ENCODE results near the gene NRN1L.

GRCh38 chr16:67909056-67909742 lies 24.5 kb downstream of the NRN1L start:
- no peak for TF ChIP-seq USF1 (IDR thresholded peaks at IDR 0.05)
- TF ChIP-seq FOXM1 (IDR thresholded peaks at IDR 0.05; ENCODE audit: borderline replicate concordance, low read depth), result no peak
- TF ChIP-seq RAD21 (IDR thresholded peaks at IDR 0.05; ENCODE audit: low read depth), result no peak
- TF ChIP-seq MAX (IDR thresholded peaks at IDR 0.05), result no peak
- TF ChIP-seq TAF1 (IDR thresholded peaks at IDR 0.05; ENCODE audit: low read depth), result no peak
- no peak for TF ChIP-seq EP300 (IDR thresholded peaks at IDR 0.05; ENCODE audit: borderline replicate concordance)
- TF ChIP-seq YY1 (IDR thresholded peaks at IDR 0.05; ENCODE audit: low read depth), result no peak
- no peak for TF ChIP-seq EGR1 (IDR thresholded peaks at IDR 0.05)
- no peak for TF ChIP-seq REST (IDR thresholded peaks at IDR 0.05; ENCODE audit: low read depth)
- TF ChIP-seq CEBPB (IDR thresholded peaks at IDR 0.05), result no peak
- no peak for TF ChIP-seq TCF12 (IDR thresholded peaks at IDR 0.05; ENCODE audit: low read depth)
- TF ChIP-seq CREB1 (IDR thresholded peaks at IDR 0.05; ENCODE audit: low read depth), result no peak
